HG03045 (cell line): ENCODE data around the gene GBX1.

Source experiments
- ATAC-seq: cut with Tn5 transposase; IDR thresholded peaks from one replicate; pipeline ENCODE4 v1.9.1; 2021; ENCODE audit warnings: mild to moderate bottlenecking, moderate library complexity; ENCODE audit not compliant: unreplicated experiment

GBX1 gene

DNA sequence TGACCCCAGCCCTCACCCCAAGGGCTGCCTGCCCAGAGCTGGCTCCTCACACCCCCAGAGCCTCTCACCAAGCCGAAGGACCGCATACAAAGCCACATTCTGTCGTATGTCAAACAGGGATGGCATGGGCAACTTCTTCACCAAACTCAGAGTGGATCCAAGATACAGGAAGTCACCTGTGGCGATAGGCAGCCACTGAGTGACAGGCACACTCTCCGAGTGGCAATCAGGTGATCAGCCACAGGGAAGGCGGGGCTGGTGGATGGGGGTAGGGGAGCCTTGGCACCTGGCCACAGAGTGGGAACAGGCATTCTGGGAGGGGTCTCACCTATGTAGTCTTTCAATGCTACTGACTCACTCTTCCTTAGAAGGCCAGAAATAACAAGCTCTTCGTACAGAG, 26.7 kb upstream of the GBX1 start:
- no peak for ATAC-seq

GRCh38 chr7:151193203-151193978, 25.9 kb upstream of the GBX1 start:
- no peak for ATAC-seq

DNA sequence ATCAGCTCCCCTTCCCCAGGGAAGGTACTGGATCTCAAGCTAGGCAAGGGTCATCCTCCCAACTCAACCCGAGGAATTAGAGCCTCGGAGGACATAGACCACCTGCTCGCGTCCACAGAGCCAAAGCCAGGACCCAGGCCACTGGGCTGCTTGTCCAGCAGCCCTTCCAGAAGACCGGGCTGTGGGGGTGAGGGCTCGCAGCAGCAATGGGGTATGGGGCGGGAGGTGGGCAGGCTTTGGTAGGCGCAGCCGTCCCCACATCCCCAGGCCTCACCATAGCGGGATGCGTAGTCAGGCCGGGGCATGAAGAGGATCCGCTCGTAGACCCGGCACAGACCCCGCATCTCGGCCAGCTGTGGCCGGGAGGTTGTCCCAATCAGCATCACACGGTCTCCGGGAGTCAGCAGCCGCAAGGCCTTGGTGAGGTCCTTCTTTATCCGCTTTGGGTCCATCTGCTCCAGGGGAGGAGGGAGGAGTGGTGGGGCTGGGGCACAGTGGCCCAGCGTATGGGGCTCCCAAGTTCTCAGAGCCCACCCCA, 24.6 kb upstream of the GBX1 start:
- no peak for ATAC-seq

- ATAC-seq, result no peak
Observed at GRCh38 chr7:151191544-151191943, 24.1 kb upstream of the GBX1 start.

- no peak for ATAC-seq
Observed at GRCh38 chr7:151189038-151189437, 21.5 kb upstream of the GBX1 start.

- ATAC-seq, result no peak
Observed at GRCh38 chr7:151188252-151188542, 20.7 kb upstream of the GBX1 start.

GRCh38 chr7:151187409-151188251, 20.1 kb upstream of the GBX1 start:
- no peak for ATAC-seq

GRCh38 chr7:151186640-151187408, 19.3 kb upstream of the GBX1 start, which contains the start of gene ASB10:
Gene ASB10 (minus strand): TSS chr7:151187250. CDS start chr7:151187130, 120 bp downstream.
- no peak for ATAC-seq

GRCh38 chr7:151185762-151186639, 18.5 kb upstream of the GBX1 start:
- ATAC-seq, result no peak

DNA sequence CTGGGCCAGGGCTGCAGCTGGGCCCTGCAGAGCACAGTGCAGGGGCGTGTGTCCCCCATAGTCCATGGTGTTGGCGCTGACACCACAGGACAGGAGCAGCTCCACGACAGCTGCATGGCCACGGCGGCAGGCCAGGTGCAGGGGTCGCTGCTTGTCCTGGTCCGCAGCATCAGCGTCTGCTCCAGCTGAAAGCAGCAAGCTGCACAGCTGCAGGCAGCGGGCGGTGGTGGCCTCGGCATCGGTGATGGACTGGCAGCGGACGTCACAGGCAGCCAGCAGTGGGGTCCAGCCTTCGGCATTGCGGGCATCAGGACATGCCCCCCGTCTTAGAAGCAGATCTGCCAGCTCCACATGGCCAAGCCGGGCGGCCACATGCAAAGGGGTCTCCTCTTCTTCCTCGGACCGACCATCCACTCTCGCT, 13.5 kb upstream of the GBX1 start:
- ATAC-seq, result no peak

- ATAC-seq, result no peak
Observed at GRCh38 chr7:151179946-151180345, 12.5 kb upstream of the GBX1 start.

DNA sequence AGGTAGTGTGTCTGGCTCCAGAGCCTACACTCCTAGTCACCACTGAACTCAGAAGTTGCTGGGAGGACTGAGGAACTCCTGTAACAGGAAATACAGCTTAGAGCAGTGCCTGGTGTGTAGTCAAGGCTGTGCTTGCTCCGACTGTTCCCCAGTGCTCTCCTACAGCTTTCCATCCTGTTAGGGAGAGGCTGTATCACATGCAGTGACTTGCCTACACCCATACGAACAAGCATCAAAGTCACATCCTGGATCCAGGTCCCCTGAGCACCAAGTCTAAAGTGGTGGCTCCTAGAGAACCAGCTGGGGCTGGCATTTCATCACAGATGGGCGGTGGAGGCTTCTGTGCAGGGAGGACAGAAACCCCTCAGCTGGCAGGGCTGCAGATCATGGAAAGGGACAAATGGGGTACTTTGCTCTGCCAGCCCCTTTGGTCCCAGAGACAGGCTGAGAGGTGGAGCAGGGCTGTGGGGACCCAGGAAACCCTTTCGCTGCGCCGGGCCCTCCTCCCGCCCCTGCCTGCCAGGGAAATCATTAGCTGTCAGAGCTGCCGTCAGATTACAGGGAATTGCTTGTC, 11.9 kb upstream of the GBX1 start:
- ATAC-seq, result no peak

GRCh38 chr7:151178831-151179230, 11.3 kb upstream of the GBX1 start:
- ATAC-seq, result no peak

DNA sequence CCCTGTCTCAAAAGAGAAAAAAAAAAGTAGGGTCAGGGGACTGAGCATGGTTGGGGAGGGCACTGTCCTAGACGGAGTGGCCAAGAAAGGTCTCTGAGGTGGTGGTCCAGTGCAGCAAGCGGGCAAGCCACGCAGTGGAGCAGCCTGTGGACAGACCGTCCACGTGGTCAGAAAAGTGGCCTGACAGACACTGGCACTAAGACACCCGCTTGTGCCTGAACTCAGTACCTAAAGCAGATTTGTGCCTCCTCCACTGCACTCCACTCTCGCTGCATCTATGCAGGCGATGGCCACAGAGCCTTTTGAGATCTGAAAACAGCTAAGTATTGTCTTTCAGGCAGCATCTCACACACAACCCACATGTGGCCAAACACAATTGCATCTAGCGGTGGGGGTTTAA, 10.7 kb upstream of the GBX1 start:
- no peak for ATAC-seq

DNA sequence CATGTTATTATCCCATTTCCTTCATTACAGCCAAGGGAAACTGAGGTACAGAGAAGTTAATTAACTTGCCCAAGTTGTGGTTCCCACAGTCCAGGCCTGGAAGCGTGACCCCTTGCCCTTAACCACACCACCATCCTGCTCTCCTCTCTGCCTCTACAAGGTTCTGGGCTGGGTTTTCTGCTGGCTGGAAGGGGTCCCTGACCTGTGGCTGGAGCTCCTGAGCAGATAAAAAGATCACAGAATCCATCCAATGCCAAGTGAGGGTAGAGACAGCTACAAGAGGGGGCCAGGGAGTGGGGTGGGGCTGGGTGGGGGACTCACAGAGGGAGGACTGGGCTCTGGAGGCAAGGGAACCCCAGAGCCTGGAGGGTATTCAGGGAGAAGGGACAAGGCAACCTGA, 9.8 kb upstream of the GBX1 start:
- no peak for ATAC-seq

DNA sequence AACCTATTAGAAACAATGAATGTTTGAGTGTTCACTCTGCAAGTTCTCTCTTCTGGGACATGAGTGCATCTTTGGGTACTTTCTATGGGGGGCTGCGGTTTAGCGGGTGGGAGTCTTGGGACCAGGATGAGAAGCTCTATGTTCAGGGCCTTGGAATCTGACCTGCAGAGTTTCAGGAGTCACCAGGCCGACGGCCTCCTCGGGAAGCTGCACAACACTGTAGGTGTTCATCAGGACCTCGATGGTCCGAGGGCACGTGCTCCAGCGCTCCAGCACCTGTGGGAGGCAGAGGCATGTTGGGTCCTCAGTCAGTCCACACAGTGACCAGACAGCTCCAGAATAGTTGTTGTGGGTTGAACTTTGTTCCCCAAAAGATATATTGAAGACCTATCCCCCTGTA, 8.9 kb upstream of the GBX1 start:
- no peak for ATAC-seq

DNA sequence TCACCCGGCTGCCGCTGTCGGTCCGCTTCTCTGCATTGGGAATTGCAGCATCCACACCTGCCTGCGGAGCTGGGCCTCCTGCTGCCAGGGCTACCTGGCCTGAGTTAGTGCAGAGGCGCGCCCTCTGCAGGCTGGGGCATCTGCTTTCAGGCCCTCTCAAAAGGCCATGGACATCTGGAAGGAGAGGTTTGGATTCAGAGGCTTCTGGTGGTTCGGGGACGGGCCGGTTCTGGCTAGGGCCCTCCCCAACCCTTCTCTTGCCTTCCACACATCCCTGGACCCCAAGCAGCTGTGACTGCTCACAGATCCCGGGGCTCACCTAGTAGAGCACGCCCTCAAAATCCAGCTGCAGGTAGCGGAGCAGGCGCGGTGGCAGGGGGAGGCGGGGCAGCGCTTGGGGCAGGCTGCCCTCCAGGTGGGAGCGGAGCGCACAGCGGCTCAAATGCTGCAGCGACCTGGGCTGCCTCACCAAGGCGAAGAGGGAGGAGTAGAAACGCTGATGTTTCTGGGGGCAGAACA, 8.4 kb upstream of the GBX1 start:
- ATAC-seq, result no peak

GRCh38 chr7:151175047-151175792, 7.7 kb upstream of the GBX1 start:
- no peak for ATAC-seq
